ENCODE measurements around the gene MED17.

MED17 gene

DNA sequence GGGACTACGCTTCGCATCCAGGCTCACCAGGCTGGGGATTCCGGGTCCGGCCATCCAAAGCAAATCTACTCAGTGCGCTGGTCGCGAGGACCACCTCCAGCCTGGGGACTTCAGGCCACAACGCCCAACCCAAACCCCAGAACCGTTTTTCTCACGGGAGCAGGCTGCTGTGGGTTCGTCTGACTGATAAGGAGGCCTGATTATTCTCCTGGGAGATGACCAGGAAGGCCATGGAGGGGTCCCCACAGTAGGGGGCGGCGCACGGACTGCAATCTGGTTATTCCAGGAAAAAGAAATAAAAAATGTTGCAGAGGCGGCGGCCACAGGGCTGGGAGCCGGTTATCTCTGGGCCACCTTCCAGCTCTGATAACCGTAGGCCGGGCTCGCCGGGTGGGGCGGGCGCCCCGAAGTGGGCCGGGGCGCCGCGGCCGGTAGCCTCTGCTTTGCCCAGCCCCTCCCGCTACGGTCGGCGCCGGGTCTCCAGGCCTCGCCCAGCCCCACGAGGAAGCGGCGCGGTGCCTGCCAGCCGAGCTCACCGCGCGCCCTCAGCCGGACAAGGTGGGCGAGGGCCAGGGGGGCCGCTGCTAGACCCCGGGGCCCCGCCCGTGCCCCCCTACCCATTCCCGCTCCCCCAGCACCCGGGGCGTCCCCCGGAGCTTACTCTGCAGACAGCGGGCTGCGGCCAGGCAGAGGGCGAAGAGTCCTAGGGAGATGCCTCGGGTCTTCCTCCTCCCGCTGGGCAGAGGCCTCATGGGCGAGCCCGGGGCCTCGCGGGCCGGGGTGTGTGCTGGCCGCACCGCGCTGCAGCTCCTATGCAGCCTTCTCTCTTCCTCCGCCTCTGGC is 65.9 kb downstream of the MED17 start:
- DNase-seq, result peak; percentile 3

DNA sequence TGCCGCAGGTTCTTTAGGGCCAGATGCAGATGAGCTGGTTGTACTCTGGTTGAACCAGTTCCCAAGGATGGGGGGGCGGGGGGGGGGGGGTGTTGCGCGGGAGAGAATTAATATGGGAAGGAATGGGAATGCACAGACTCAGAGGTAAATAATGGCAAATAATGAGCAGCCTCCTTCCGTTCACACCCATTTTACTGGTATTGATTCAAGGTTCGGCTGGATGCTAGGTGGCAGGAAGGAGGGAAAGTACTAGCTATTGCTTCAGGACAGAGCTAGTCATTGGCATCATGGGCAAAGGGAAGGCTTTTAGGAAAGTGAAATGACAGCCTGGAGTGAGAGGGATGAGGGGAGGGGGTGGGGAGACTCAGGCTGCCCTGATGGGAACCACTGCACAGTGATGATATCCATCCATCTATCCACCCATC is 66.5 kb downstream of the MED17 start, which contains the start of gene VSTM5:
TSS of gene VSTM5 (minus strand) at position 25 of the 425 bp plus-strand sequence. CDS start 116 bp downstream, outside the sequence.
- no peak for DNase-seq

DNA sequence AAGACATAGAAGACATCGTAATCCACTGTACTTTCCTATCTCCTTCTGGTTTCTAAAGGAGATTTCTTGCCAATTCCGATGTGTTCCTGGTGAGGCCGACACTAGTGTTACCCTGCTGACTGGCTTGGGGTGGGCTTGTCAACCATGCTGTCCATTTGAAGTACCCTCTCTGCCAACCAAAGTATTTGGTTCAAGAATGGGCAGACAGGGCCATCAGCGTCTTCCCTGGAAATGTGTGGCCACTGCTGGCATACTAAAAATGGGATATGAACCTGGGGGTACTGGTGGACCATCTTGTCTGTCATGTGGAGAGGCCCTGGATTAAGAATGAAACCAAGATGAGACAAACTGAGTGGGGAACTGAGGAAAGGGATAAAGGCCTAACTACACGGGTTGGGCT is 68.2 kb downstream of the MED17 start:
- no peak for DNase-seq

DNA sequence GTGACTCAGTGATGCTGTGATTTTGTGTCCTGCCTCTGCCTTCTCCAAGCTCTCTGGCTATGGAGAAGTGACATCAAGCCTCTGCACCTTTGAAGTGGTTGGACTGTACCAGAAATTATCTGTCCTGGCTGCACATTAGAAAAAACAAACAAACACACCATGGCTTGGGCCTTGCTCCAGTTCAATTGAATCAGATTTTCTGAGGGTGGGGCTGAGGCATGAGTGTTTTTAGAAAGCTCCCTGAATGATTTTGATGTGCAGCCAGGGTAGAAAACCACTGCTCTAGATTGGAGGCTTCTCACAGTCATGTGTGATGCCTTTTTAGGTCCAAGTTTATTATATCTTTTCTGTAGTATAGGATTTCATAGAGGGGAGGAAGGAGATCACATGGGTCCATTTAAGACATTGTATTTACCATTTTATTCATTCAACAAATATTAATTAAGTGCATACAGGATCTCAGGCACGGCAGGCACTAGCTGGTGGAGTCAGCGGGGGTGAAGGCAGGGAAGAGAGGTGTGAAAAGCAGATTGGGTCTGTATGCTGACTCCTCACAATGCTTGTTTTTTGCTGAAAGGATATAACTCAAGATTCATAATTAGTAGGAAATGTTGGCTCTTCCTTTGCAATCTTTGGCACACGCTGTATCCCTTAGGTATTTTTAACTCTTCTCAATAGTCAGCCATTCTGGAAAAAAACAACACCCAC is 73.5 kb downstream of the MED17 start:
- no peak for DNase-seq

DNA sequence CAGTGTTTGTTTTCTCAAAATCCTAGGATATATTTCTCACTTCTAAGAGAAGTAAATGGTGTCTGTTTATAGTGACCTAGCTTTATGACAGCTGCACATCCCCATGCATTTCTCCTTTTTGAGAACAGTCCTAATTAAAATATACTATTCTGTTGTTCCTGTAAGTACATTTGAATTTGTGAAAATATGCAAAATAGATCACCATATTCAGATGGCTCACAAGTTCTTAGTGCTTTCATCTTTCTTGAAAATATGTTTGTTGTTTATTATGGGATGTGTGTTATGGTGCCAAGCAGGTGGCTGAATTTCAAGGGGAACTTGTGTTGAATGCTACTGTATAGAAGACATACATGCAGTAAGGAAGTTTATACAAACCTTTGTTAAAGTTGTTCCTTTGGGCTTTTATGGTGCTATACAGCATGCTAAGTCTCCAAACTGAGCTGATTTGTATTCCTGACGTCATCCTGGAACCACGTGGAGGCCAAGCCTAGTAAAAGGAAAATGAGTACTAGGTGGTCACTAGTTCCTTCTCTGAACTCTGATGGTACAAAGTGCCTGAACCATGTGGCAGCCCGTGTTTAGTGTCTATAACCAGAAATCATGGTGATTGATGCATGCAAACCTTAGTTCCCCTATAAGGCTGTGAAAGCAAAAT is 74.2 kb downstream of the MED17 start:
- DNase-seq, result no peak

DNA sequence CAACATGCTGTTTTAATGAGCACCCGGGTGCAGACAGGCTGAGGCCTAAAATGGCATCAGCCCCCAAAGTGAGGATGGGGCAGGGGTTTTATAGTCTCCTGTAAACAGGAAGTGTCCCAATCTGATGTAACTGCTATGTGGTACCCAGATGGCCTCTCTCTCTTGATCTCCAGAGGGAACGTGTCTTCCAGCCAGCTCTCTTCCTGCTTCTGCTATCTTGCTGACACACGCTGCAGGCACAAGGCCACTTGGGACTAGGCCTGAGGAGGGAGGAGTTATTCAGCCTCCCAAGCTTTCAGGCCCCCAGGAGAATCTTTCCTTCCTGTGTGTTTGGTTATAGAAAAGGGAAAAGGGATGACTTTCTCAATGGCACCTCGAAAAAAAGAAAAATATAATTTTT is 77.7 kb downstream of the MED17 start:
- DNase-seq, result no peak

Data from activated gamma-delta T cell (primary cell).